T-helper 22 cell (primary cell): ENCODE measurements around the gene BID.

ENCODE experiments used
- DNase-seq: peaks from one replicate; pipeline ENCODE4 v3.0.0-alpha.2; 2020; ENCODE audit warnings: low read depth

Gene BID

GRCh38 chr22:17734187-17734586 lies 40.1 kb downstream of the BID start:
- DNase-seq: no peak

- no peak for DNase-seq
These were observed 40.8 kb downstream of the BID start for GRCh38 chr22:17733466-17733865.

- no peak for DNase-seq
These were observed 41.9 kb downstream of the BID start for GRCh38 chr22:17732251-17732854.

GRCh38 chr22:17729561-17729960 lies 44.7 kb downstream of the BID start:
- no peak for DNase-seq

- DNase-seq: no peak
These were observed 45.5 kb downstream of the BID start for GRCh38 chr22:17728786-17729185.

- DNase-seq: no peak
These were observed 47.1 kb downstream of the BID start for GRCh38 chr22:17726928-17727897.

- no peak for DNase-seq
These were observed 48.0 kb downstream of the BID start for GRCh38 chr22:17726006-17726927.

- DNase-seq: no peak
These were observed 48.8 kb downstream of the BID start for GRCh38 chr22:17725500-17725796.

- no peak for DNase-seq
These were observed 49.4 kb downstream of the BID start for GRCh38 chr22:17724678-17725499.

GRCh38 chr22:17724241-17724640 lies 50.0 kb downstream of the BID start:
- DNase-seq: no peak

- no peak for DNase-seq
These were observed 54.4 kb downstream of the BID start for GRCh38 chr22:17719911-17720310.

- DNase-seq: no peak
These were observed 56.6 kb downstream of the BID start for GRCh38 chr22:17717708-17718107.

- DNase-seq: no peak
These were observed 57.7 kb downstream of the BID start for GRCh38 chr22:17716529-17716928.

- DNase-seq: no peak
These were observed 61.8 kb downstream of the BID start for GRCh38 chr22:17712441-17712840.

GRCh38 chr22:17710023-17710422 lies 64.2 kb downstream of the BID start:
- no peak for DNase-seq

GRCh38 chr22:17707526-17707925 lies 66.7 kb downstream of the BID start:
- no peak for DNase-seq

GRCh38 chr22:17706947-17707346 lies 67.3 kb downstream of the BID start:
- DNase-seq: no peak

GRCh38 chr22:17705951-17706900 lies 68.0 kb downstream of the BID start:
- DNase-seq: no peak

GRCh38 chr22:17705546-17705945 lies 68.7 kb downstream of the BID start:
- DNase-seq: no peak

GRCh38 chr22:17703811-17704210 lies 70.5 kb downstream of the BID start:
- no peak for DNase-seq

- no peak for DNase-seq
These were observed 73.5 kb downstream of the BID start for GRCh38 chr22:17700778-17701177.
